Loucy (cell line): ENCODE results near the gene SFTPA2.
"Not testable (repeated sequence)": the region's sequence is repeated elsewhere in the genome, so short reads cannot be mapped to it uniquely, and the experiment has no call there.

Source experiments
- H2AFZ ChIP-seq: fragments of 200-600 bp; sonication (generic); 2 replicates; pipeline ENCODE4 v1.6.0; 2016; ENCODE audit warnings: antibody characterized with exemption, mild to moderate bottlenecking, low read length, moderate library complexity
- H3F3A ChIP-seq: fragments of 200-600 bp; 2 replicates; pipeline ENCODE4 v1.6.0; 2016; ENCODE audit warnings: antibody characterized with exemption, low read depth, mild to moderate bottlenecking
- H3K27me3 ChIP-seq: fragments of 200-600 bp; sonication (generic); 2 replicates; pipeline ENCODE4 v1.6.1; 2014; ENCODE audit warnings: low read length, mild to moderate bottlenecking; ENCODE audit not compliant: insufficient read depth, poor library complexity, severe bottlenecking
- H3K36me3 ChIP-seq: fragments of 200-600 bp; sonication (generic); 2 replicates; pipeline ENCODE4 v1.6.1; 2016; ENCODE audit warnings: low read length; ENCODE audit not compliant: insufficient read depth
- H3K4me1 ChIP-seq: fragments of 200-600 bp; sonication (generic); 2 replicates; pipeline ENCODE4 v1.5.1; 2014; ENCODE audit warnings: low read length, mild to moderate bottlenecking; ENCODE audit not compliant: insufficient read depth, poor library complexity, severe bottlenecking
- H3K4me2 ChIP-seq: fragments of 200-600 bp; sonication (generic); 2 replicates; pipeline ENCODE4 v1.6.0; 2014; ENCODE audit warnings: antibody characterized with exemption, low read length, low read depth, mild to moderate bottlenecking; ENCODE audit not compliant: poor library complexity, severe bottlenecking
- H3K4me3 ChIP-seq: fragments of 200-600 bp; sonication (generic); 2 replicates; pipeline ENCODE4 v1.5.1; 2014; ENCODE audit warnings: low read length, mild to moderate bottlenecking, mixed read lengths; ENCODE audit not compliant: poor library complexity, severe bottlenecking
- H3K79me2 ChIP-seq: fragments of 200-600 bp; sonication (generic); 2 replicates; pipeline ENCODE4 v1.6.1; 2014; ENCODE audit warnings: low read length; ENCODE audit not compliant: insufficient read depth
- H3K9ac ChIP-seq: fragments of 200-600 bp; sonication (generic); 2 replicates; pipeline ENCODE4 v1.6.0; 2014; ENCODE audit warnings: mild to moderate bottlenecking, low read depth, low read length, moderate library complexity; ENCODE audit not compliant: poor library complexity, severe bottlenecking
- H3K9me2 ChIP-seq: fragments of 200-600 bp; sonication (generic); replicated peaks from 2 replicates; pipeline ENCODE4 v1.6.1; 2016; ENCODE audit warnings: low read depth, low read length, mixed read lengths
- H3K9me3 ChIP-seq: fragments of 200-600 bp; sonication (generic); 2 replicates; pipeline ENCODE4 v1.6.1; 2014; ENCODE audit warnings: mild to moderate bottlenecking, antibody characterized with exemption, low read length, low read depth; ENCODE audit not compliant: insufficient read depth
- H4K20me1 ChIP-seq: fragments of 200-600 bp; sonication (generic); 2 replicates; pipeline ENCODE4 v1.6.0; 2014; ENCODE audit warnings: antibody characterized with exemption, low read length, mild to moderate bottlenecking; ENCODE audit not compliant: insufficient read depth, poor library complexity, severe bottlenecking
- CTCF ChIP-seq: fragments of 200-600 bp; sonication (generic); conservative IDR thresholded peaks from 2 replicates; pipeline ENCODE4 v1.5.1; 2014; ENCODE audit warnings: mild to moderate bottlenecking, antibody characterized with exemption, low read length
- EZH2phosphoT487 ChIP-seq: fragments of 200-600 bp; IDR thresholded peaks from 2 replicates; pipeline ENCODE4 v1.6.1; 2018; ENCODE audit warnings: antibody characterized with exemption, mild to moderate bottlenecking, moderate library complexity, borderline replicate concordance

Gene SFTPA2

GRCh38 chr10:79586933-79587332 lies 26.7 kb upstream of the SFTPA2 start:
- H3K4me1 ChIP-seq, result no peaks in the 10 kb centered on the region
- H3K9ac ChIP-seq, result no peak overlapping the region

GRCh38 chr10:79585870-79586527 lies 25.8 kb upstream of the SFTPA2 start:
- Histone ChIP-seq H3K9ac (no peak overlapping the region), H3K9me2 (no peaks in the 10 kb centered on the region), H3K79me2 (no peaks in the 10 kb centered on the region), H3K4me1 (no peaks in the 10 kb centered on the region), H4K20me1 (no peaks in the 10 kb centered on the region), H3K36me3 (no peaks in the 10 kb centered on the region), H2AFZ (no peak overlapping the region), H3K27me3 (no peaks in the 10 kb centered on the region), H3F3A (no peaks in the 10 kb centered on the region), H3K4me2 (no peak overlapping the region), H3K4me3 (no peak overlapping the region), H3K9me3 (no peaks in the 10 kb centered on the region)
- TF ChIP-seq CTCF (no peak), EZH2phosphoT487 (no peak)

More at GRCh38 chr10:79586933-79587332, 26.7 kb upstream of the SFTPA2 start:
- no peaks in the 10 kb centered on the region for H3K9me2 ChIP-seq
- no peaks in the 10 kb centered on the region for H3F3A ChIP-seq
- H3K36me3 ChIP-seq, result no peaks in the 10 kb centered on the region
- H3K79me2 ChIP-seq, result no peaks in the 10 kb centered on the region
- H3K9me3 ChIP-seq, result no peaks in the 10 kb centered on the region
- no peak overlapping the region for H2AFZ ChIP-seq
- no peak overlapping the region for H3K4me3 ChIP-seq
- TF ChIP-seq CTCF (no peak), EZH2phosphoT487 (no peak)
- H4K20me1 ChIP-seq, result no peaks in the 10 kb centered on the region
- no peaks in the 10 kb centered on the region for H3K27me3 ChIP-seq
- H3K4me2 ChIP-seq, result no peak overlapping the region

GRCh38 chr10:79583488-79584024 lies 23.3 kb upstream of the SFTPA2 start:
- no peaks in the 10 kb centered on the region for H3F3A ChIP-seq
- no peak overlapping the region for H3K9ac ChIP-seq
- H3K9me3 ChIP-seq, result no peaks in the 10 kb centered on the region
- no peaks in the 10 kb centered on the region for H3K4me1 ChIP-seq
- no peaks in the 10 kb centered on the region for H3K27me3 ChIP-seq
- H4K20me1 ChIP-seq, result no peaks in the 10 kb centered on the region
- H3K36me3 ChIP-seq, result no peaks in the 10 kb centered on the region
- no peaks in the 10 kb centered on the region for H3K9me2 ChIP-seq
- no peaks in the 10 kb centered on the region for H3K79me2 ChIP-seq
- no peak overlapping the region for H3K4me2 ChIP-seq
- no peak overlapping the region for H3K4me3 ChIP-seq
- TF ChIP-seq EZH2phosphoT487 (no peak), CTCF (no peak)
- no peak overlapping the region for H2AFZ ChIP-seq

- H2AFZ ChIP-seq, H3K4me2 ChIP-seq, H4K20me1 ChIP-seq, H3K4me1 ChIP-seq, H3K36me3 ChIP-seq, H3K9me2 ChIP-seq, H3F3A ChIP-seq, H3K27me3 ChIP-seq, H3K9ac ChIP-seq, H3K79me2 ChIP-seq, H3K4me3 ChIP-seq, H3K9me3 ChIP-seq: not testable (repeated sequence)
These were observed 22.7 kb upstream of the SFTPA2 start for GRCh38 chr10:79582954-79583353.
